Mammary epithelial cell (primary cell): ENCODE results near the gene STK39.

Experiments used
- EZH2 ChIP-seq: IDR thresholded peaks from 2 replicates; pipeline ENCODE4 v1.6.1; 2012; ENCODE audit warnings: low read length, inconsistent platforms, borderline replicate concordance
- TF ChIP-seq, protein P1 (sequence below), 2 donors: IDR thresholded peaks in 1 of 2; conservative IDR thresholded peaks in 1 of 2; 2 replicates each; pipeline ENCODE4 v1.5.1; 2011 to 2012; ENCODE audit warnings: inconsistent platforms in 2 of 2, low read length in 2 of 2, mild to moderate bottlenecking in 2 of 2, control low read depth in 1 of 2, low read depth in 1 of 2; ENCODE audit not compliant: insufficient read depth in 1 of 2; ENCODE audit errors: extremely low read depth in 1 of 2

GRCh38 chr2:168107322-168107721 lies 140.1 kb downstream of the STK39 start:
- TF ChIP-seq, protein P1, sequence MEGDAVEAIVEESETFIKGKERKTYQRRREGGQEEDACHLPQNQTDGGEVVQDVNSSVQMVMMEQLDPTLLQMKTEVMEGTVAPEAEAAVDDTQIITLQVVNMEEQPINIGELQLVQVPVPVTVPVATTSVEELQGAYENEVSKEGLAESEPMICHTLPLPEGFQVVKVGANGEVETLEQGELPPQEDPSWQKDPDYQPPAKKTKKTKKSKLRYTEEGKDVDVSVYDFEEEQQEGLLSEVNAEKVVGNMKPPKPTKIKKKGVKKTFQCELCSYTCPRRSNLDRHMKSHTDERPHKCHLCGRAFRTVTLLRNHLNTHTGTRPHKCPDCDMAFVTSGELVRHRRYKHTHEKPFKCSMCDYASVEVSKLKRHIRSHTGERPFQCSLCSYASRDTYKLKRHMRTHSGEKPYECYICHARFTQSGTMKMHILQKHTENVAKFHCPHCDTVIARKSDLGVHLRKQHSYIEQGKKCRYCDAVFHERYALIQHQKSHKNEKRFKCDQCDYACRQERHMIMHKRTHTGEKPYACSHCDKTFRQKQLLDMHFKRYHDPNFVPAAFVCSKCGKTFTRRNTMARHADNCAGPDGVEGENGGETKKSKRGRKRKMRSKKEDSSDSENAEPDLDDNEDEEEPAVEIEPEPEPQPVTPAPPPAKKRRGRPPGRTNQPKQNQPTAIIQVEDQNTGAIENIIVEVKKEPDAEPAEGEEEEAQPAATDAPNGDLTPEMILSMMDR (conservative IDR thresholded peaks at IDR 0.05 in 1 of 2, IDR thresholded peaks at IDR 0.05 in 1 of 2; ENCODE audit: extremely low read depth in 1 of 2, insufficient read depth in 1 of 2, low read depth in 1 of 2, low read length in 2 of 2), result no peak
- TF ChIP-seq EZH2, result no peak
